Epidermal melanocyte (primary cell): Measurements from ENCODE around the gene C19orf81.
"Not testable (repeated sequence)": the region's sequence is repeated elsewhere in the genome, so short reads cannot be mapped to it uniquely, and the experiment has no call there.

Experiments used
- DNase-seq: peaks from one replicate; pipeline ENCODE4 v3.0.0; 2011; ENCODE audit warnings: low spot score; ENCODE audit not compliant: insufficient read length

The C19orf81 gene

GRCh38 chr19:50649433-50650391 lies at the start of gene C19orf81:
Gene C19orf81 (plus strand): TSS chr19:50649445. CDS start chr19:50649445, 0 bp downstream.
- DNase-seq = no peak

GRCh38 chr19:50601407-50602088 lies 47.7 kb upstream of the C19orf81 start:
- DNase-seq = no peak

- DNase-seq = no peak
Observed at GRCh38 chr19:50602089-50602422, 47.2 kb upstream of the C19orf81 start.

GRCh38 chr19:50602496-50602895 lies 46.7 kb upstream of the C19orf81 start:
- DNase-seq = no peak

GRCh38 chr19:50602935-50603334 lies 46.3 kb upstream of the C19orf81 start:
- no peak for DNase-seq

- not testable (repeated sequence) for DNase-seq
Observed at GRCh38 chr19:50604264-50605073, 44.8 kb upstream of the C19orf81 start.

- DNase-seq = not testable (repeated sequence)
Observed at GRCh38 chr19:50606059-50606836, 43.0 kb upstream of the C19orf81 start.

GRCh38 chr19:50607388-50607787 lies 41.9 kb upstream of the C19orf81 start:
- DNase-seq = no peak

GRCh38 chr19:50607874-50608785 lies 41.1 kb upstream of the C19orf81 start:
- peak; percentile 74 for DNase-seq

- DNase-seq = not testable (repeated sequence)
Observed at GRCh38 chr19:50612504-50613404, 36.5 kb upstream of the C19orf81 start.

- DNase-seq = not testable (repeated sequence)
Observed at GRCh38 chr19:50618379-50618778, 30.9 kb upstream of the C19orf81 start.

GRCh38 chr19:50619184-50619583 lies 30.1 kb upstream of the C19orf81 start:
- not testable (repeated sequence) for DNase-seq

GRCh38 chr19:50620394-50620906 lies 28.8 kb upstream of the C19orf81 start:
- DNase-seq = not testable (repeated sequence)

GRCh38 chr19:50624949-50625600 lies 24.2 kb upstream of the C19orf81 start:
- no peak for DNase-seq

- DNase-seq = no peak
Observed at GRCh38 chr19:50626011-50626410, 23.2 kb upstream of the C19orf81 start.

GRCh38 chr19:50626795-50627194 lies 22.4 kb upstream of the C19orf81 start:
- DNase-seq = no peak

GRCh38 chr19:50628146-50628545 lies 21.1 kb upstream of the C19orf81 start:
- DNase-seq = no peak

GRCh38 chr19:50628551-50628950 lies 20.7 kb upstream of the C19orf81 start:
- DNase-seq = no peak
